HepG2 (cell line): Measurements from ENCODE around the gene CABP4. TPM values are rescaled to one million over a fixed set of nuclear protein-coding genes. Genes with fewer than 3 reads are reported as not detected.

Source experiments
- CEBPG ChIP-seq: IDR thresholded peaks from 2 replicates; pipeline ENCODE4 v1.6.1; 2016
- CHD4 ChIP-seq: fragments of 200-600 bp; sonication (generic); IDR thresholded peaks from 2 replicates; pipeline ENCODE4 v1.7.0; 2017; ENCODE audit warnings: mild to moderate bottlenecking, low read length, borderline replicate concordance
- HMG20B ChIP-seq: conservative IDR thresholded peaks from 2 replicates; pipeline ENCODE4 v1.6.1; 2016; ENCODE audit warnings: missing genetic modification reagents, missing compliant biosample characterization
- KDM3A ChIP-seq: IDR thresholded peaks from 2 replicates; pipeline ENCODE4 v1.6.1; 2018; ENCODE audit warnings: low read depth, missing compliant biosample characterization
- NCOA5 ChIP-seq: sonication (generic); formaldehyde crosslinking; IDR thresholded peaks from 2 replicates; pipeline ENCODE4 v1.4.0; 2020; ENCODE audit warnings: missing genetic modification reagents
- NFYC ChIP-seq: IDR thresholded peaks from 2 replicates; pipeline ENCODE4 v1.6.1; 2016; ENCODE audit warnings: missing genetic modification reagents, missing compliant biosample characterization
- RXRB ChIP-seq: IDR thresholded peaks from 2 replicates; pipeline ENCODE4 v1.6.1; 2016; ENCODE audit warnings: borderline replicate concordance, missing genetic modification reagents, missing compliant biosample characterization
- YY1 ChIP-seq: IDR thresholded peaks from 2 replicates; pipeline ENCODE4 v1.6.1; 2011; ENCODE audit warnings: low read length, low read depth, moderate library complexity, mild to moderate bottlenecking; ENCODE audit not compliant: insufficient read depth, insufficient replicate concordance
- ZNF569 ChIP-seq: sonication (generic); formaldehyde crosslinking; IDR thresholded peaks from 2 replicates; pipeline ENCODE4 v1.5.0; 2020; ENCODE audit warnings: mild to moderate bottlenecking, missing genetic modification reagents, moderate library complexity, borderline replicate concordance
- polyA plus RNA-seq, 8 experiments: library from polyadenylated mRNA; depleted of rRNA in 3 of 8; stranded (reverse) in 7 of 8; unstranded in 1 of 8; fragments of >200 nt; fragmentation: Illumina TruSeq in 4 of 8; extraction: Trizol in 4 of 8; gene quantifications; 2 replicates each; pipeline versions ENCODE4 v1.2.1 to v1.2.3, GENCODE V29; 2011 to 2016; ENCODE audit warnings: low read depth in 4 of 8, missing spikeins in 1 of 8, mixed read lengths in 1 of 8; ENCODE audit not compliant: insufficient read depth in 1 of 8
- total RNA-seq, 5 experiments: library from RNA; depleted of rRNA; stranded (reverse); fragments of >200 nt; fragmentation: Illumina TruSeq; extraction: Trizol; gene quantifications; 2 replicates each; pipeline ENCODE4 v1.2.3, GENCODE V29; 2016; ENCODE audit warnings: low read depth in 1 of 5
- TF ChIP-seq, protein P1 (sequence below): fragments of 450-650 bp; IDR thresholded peaks from 2 replicates; pipeline ENCODE4 v1.6.1; 2017; ENCODE audit warnings: mild to moderate bottlenecking
- TF ChIP-seq, protein P2 (sequence below): sonication (generic); formaldehyde crosslinking; IDR thresholded peaks from 2 replicates; pipeline ENCODE4 v1.8.1; 2023; ENCODE audit warnings: mild to moderate bottlenecking, moderate library complexity, missing genetic modification reagents
- TF ChIP-seq, protein P3 (sequence below): sonication (generic); formaldehyde crosslinking; IDR thresholded peaks from 2 replicates; pipeline ENCODE4 v1.5.1; 2020; ENCODE audit warnings: mild to moderate bottlenecking, missing genetic modification reagents, moderate library complexity
- TF ChIP-seq, protein P4 (sequence below): sonication (generic); formaldehyde crosslinking; IDR thresholded peaks from 2 replicates; pipeline ENCODE4 v1.4.0; 2020; ENCODE audit warnings: missing genetic modification reagents
- TF ChIP-seq, protein P5 (sequence below): sonication (generic); formaldehyde crosslinking; IDR thresholded peaks from 2 replicates; pipeline ENCODE4 v1.4.0; 2020; ENCODE audit warnings: missing genetic modification reagents

Gene CABP4
- total and polyA plus RNA-seq, 2 of the 13 experiments (the other 11 are each of a cell fraction or from before 2014, with no cell fraction given), result not detected

DNA sequence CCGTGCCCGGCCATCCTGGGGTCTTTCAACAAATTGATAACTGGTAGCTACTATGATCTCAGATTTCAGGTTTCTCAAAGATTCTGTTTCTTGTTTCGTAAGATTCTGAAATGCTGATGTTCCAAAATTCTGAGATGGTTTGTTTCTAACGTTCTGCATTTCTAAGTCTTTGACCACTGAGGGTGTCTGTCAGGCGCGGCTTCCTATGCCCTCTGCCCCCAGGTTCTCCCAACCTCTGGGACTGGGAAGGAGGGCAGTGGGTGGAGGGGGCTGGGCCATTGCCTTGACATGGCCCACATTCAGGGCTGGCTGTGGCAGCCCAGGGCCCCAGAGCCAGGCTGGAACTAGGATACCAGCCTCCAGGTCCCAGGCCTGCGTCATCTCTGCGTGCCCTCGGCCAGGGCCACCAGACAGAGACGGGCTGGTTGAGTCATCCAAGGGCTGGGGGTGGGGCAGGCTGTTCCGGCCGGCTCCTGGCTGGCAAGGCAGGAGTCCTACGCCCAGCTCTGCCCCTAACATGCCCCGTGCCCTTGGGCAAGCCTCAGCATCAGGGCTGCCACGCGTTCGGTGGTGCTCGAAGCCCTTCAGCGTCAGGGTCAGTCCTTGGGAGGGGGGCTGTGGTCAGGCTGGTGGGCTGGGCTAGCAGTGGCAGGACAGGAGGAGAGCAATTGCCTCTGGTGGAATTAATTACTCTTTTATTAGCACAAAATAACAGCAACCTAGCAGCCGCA is 8.7 kb downstream of the CABP4 start (continued):
- TF ChIP-seq, protein P1, sequence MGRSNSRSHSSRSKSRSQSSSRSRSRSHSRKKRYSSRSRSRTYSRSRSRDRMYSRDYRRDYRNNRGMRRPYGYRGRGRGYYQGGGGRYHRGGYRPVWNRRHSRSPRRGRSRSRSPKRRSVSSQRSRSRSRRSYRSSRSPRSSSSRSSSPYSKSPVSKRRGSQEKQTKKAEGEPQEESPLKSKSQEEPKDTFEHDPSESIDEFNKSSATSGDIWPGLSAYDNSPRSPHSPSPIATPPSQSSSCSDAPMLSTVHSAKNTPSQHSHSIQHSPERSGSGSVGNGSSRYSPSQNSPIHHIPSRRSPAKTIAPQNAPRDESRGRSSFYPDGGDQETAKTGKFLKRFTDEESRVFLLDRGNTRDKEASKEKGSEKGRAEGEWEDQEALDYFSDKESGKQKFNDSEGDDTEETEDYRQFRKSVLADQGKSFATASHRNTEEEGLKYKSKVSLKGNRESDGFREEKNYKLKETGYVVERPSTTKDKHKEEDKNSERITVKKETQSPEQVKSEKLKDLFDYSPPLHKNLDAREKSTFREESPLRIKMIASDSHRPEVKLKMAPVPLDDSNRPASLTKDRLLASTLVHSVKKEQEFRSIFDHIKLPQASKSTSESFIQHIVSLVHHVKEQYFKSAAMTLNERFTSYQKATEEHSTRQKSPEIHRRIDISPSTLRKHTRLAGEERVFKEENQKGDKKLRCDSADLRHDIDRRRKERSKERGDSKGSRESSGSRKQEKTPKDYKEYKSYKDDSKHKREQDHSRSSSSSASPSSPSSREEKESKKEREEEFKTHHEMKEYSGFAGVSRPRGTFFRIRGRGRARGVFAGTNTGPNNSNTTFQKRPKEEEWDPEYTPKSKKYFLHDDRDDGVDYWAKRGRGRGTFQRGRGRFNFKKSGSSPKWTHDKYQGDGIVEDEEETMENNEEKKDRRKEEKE, result no peak
- TF ChIP-seq CEBPG (CRISPR knock-in tag) (peak; percentile 69), NCOA5 (CRISPR knock-in tag) (no peak), CHD4 (no peak), YY1 (no peak), KDM3A (CRISPR knock-in tag) (no peak), NFYC (CRISPR knock-in tag) (no peak), RXRB (CRISPR knock-in tag) (no peak), HMG20B (no peak), ZNF569 (CRISPR knock-in tag) (no peak)
- TF ChIP-seq, protein P2, sequence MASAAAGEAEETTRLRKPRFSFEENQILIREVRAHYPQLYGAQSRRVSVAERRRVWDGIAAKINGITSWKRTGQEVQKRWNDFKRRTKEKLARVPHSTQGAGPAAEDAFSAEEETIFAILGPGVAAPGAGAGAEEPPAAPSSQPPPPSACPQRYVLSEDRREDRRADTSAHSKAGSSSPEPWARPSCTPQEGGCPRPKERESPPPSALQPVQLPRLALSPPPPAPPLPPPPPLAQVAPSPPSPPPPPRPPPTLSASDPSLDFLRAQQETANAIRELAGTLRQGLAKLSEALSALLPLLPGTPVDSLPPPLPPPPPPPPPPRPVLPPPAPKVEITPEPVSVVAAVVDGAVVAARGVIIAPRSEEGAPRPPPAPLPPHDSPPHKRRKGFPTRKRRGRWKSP, result peak; percentile 81; the same call in 1 of the 2 replicates
- TF ChIP-seq, protein P3, sequence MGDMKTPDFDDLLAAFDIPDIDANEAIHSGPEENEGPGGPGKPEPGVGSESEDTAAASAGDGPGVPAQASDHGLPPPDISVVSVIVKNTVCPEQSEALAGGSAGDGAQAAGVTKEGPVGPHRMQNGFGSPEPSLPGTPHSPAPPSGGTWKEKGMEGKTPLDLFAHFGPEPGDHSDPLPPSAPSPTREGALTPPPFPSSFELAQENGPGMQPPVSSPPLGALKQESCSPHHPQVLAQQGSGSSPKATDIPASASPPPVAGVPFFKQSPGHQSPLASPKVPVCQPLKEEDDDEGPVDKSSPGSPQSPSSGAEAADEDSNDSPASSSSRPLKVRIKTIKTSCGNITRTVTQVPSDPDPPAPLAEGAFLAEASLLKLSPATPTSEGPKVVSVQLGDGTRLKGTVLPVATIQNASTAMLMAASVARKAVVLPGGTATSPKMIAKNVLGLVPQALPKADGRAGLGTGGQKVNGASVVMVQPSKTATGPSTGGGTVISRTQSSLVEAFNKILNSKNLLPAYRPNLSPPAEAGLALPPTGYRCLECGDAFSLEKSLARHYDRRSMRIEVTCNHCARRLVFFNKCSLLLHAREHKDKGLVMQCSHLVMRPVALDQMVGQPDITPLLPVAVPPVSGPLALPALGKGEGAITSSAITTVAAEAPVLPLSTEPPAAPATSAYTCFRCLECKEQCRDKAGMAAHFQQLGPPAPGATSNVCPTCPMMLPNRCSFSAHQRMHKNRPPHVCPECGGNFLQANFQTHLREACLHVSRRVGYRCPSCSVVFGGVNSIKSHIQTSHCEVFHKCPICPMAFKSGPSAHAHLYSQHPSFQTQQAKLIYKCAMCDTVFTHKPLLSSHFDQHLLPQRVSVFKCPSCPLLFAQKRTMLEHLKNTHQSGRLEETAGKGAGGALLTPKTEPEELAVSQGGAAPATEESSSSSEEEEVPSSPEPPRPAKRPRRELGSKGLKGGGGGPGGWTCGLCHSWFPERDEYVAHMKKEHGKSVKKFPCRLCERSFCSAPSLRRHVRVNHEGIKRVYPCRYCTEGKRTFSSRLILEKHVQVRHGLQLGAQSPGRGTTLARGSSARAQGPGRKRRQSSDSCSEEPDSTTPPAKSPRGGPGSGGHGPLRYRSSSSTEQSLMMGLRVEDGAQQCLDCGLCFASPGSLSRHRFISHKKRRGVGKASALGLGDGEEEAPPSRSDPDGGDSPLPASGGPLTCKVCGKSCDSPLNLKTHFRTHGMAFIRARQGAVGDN (CRISPR knock-in tag), result peak; percentile 84; the same call in 1 of the 2 replicates
- TF ChIP-seq, protein P4, sequence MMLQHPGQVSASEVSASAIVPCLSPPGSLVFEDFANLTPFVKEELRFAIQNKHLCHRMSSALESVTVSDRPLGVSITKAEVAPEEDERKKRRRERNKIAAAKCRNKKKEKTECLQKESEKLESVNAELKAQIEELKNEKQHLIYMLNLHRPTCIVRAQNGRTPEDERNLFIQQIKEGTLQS (CRISPR knock-in tag), result peak; percentile 92
- TF ChIP-seq, protein P5, sequence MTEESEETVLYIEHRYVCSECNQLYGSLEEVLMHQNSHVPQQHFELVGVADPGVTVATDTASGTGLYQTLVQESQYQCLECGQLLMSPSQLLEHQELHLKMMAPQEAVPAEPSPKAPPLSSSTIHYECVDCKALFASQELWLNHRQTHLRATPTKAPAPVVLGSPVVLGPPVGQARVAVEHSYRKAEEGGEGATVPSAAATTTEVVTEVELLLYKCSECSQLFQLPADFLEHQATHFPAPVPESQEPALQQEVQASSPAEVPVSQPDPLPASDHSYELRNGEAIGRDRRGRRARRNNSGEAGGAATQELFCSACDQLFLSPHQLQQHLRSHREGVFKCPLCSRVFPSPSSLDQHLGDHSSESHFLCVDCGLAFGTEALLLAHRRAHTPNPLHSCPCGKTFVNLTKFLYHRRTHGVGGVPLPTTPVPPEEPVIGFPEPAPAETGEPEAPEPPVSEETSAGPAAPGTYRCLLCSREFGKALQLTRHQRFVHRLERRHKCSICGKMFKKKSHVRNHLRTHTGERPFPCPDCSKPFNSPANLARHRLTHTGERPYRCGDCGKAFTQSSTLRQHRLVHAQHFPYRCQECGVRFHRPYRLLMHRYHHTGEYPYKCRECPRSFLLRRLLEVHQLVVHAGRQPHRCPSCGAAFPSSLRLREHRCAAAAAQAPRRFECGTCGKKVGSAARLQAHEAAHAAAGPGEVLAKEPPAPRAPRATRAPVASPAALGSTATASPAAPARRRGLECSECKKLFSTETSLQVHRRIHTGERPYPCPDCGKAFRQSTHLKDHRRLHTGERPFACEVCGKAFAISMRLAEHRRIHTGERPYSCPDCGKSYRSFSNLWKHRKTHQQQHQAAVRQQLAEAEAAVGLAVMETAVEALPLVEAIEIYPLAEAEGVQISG, result peak; percentile 39
